OCI-LY7 (cell line): ENCODE measurements around the gene FHIT.

Experiments used
- EZH2phosphoT487 ChIP-seq: fragments of 200-600 bp; sonication (generic); IDR thresholded peaks from 2 replicates; pipeline ENCODE4 v1.6.1; 2018; ENCODE audit warnings: low read depth, borderline replicate concordance, mild to moderate bottlenecking, mixed run types, antibody characterized with exemption, low read length, moderate library complexity, mixed read lengths
- TF ChIP-seq, protein P1 (sequence below): fragments of 200-600 bp; sonication (generic); conservative IDR thresholded peaks from 2 replicates; pipeline ENCODE4 v1.5.1; 2014; ENCODE audit warnings: mild to moderate bottlenecking, antibody characterized with exemption, low read length, moderate library complexity, mixed read lengths

DNA sequence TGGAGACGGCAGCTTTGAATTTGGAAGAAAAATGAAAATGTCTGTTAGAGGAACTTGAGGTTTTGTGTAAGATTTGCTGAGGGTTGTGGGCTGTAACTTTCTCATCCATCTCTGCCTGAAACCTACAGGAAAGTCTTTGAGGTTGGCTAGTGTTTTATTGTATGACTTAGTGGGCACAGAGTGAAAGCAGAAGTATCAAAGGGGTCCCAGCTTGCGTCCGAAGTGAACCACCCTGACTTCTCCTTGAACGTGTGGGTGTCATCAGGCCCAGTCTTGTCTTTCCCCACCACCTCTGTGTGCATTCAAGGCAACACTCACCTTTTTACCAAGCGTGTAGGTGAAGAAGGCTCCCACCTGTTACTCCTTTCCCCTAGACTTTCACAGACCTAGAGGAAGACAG is 1519.3 kb downstream of the FHIT start:
- TF ChIP-seq, protein P1, sequence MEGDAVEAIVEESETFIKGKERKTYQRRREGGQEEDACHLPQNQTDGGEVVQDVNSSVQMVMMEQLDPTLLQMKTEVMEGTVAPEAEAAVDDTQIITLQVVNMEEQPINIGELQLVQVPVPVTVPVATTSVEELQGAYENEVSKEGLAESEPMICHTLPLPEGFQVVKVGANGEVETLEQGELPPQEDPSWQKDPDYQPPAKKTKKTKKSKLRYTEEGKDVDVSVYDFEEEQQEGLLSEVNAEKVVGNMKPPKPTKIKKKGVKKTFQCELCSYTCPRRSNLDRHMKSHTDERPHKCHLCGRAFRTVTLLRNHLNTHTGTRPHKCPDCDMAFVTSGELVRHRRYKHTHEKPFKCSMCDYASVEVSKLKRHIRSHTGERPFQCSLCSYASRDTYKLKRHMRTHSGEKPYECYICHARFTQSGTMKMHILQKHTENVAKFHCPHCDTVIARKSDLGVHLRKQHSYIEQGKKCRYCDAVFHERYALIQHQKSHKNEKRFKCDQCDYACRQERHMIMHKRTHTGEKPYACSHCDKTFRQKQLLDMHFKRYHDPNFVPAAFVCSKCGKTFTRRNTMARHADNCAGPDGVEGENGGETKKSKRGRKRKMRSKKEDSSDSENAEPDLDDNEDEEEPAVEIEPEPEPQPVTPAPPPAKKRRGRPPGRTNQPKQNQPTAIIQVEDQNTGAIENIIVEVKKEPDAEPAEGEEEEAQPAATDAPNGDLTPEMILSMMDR = no peak
- no peak for TF ChIP-seq EZH2phosphoT487
